Body of pancreas (tissue), 4 donors: ENCODE data around the gene ABCD1. TPM values are rescaled to one million over a fixed set of nuclear protein-coding genes. Genes with fewer than 3 reads are reported as not detected.
A peak's percentile ranks its signal among the peaks of the same experiment; 100 is the strongest.

Experiments
- ATAC-seq: fragments of 150-250 bp; one replicate; pipeline ENCODE4 v1.9.1; 2016
- DNase-seq, 4 donors: peaks; one replicate each; pipeline ENCODE4 v3.0.0-alpha.2; 2019
- H3K27ac ChIP-seq, 4 donors: fragments of 200-600 bp; sonication (generic); 1 replicate in 3 of 4; 2 replicates in 1 of 4; pipeline versions ENCODE4 v1.5.1 to v1.6.1; 2016 to 2019; ENCODE audit warnings: mild to moderate bottlenecking in 1 of 4, mixed read lengths in 1 of 4, moderate library complexity in 1 of 4
- H3K27me3 ChIP-seq, 2 donors: fragments of 200-600 bp; sonication (generic); one replicate each; pipeline ENCODE4 v1.6.0; 2016; ENCODE audit warnings: mild to moderate bottlenecking in 1 of 2
- H3K36me3 ChIP-seq, 2 donors: fragments of 200-600 bp; sonication (generic); replicated peaks in 1 of 2; 2 replicates each; pipeline ENCODE4 v1.5.1; 2016; ENCODE audit warnings: low read depth in 2 of 2; ENCODE audit not compliant: insufficient read depth in 1 of 2
- H3K4me1 ChIP-seq: fragments of 200-600 bp; sonication (generic); one replicate; pipeline ENCODE4 v1.6.0; 2016
- H3K4me3 ChIP-seq, 2 donors: fragments of 200-600 bp; sonication (generic); 1 replicate in 1 of 2; 2 replicates in 1 of 2; pipeline ENCODE4 v1.5.1; 2016 to 2019
- H3K9me3 ChIP-seq, 3 donors: fragments of 200-600 bp; sonication (generic); 1 replicate in 2 of 3; 2 replicates in 1 of 3; pipeline ENCODE4 v1.5.1; 2016
- POLR2A ChIP-seq, 3 donors: fragments of 450-650 bp; IDR thresholded peaks; one replicate each; pipeline ENCODE4 v1.6.1; 2016; ENCODE audit warnings: antibody characterized with exemption in 3 of 3, mild to moderate bottlenecking in 2 of 3
- WGBS, 2 donors: methylation state at CpG; one replicate each; pipeline ENCODE4 v1.1.5; 2017; 5-methylcytosine and 5-hydroxymethylcytosine counted together
- intact Hi-C: fragments of 100-400 bp; cut with DNase I; formaldehyde crosslinking; loops from one replicate; pipeline ENCODE4 v1.15.1; 2023
- total RNA-seq, 2 donors: library from RNA; depleted of rRNA; stranded (reverse); fragments of >200 nt; gene quantifications; one replicate each; pipeline ENCODE4 v1.1.0, GENCODE V29; 2016
- TF ChIP-seq, protein P1 (sequence below), 7 experiments: fragments of 450-650 bp in 4 of 7; fragments of 200-600 bp in 3 of 7; sonication (generic) in 3 of 7; IDR thresholded peaks; one replicate each; pipeline ENCODE4 v1.5.1; 2016 to 2019; ENCODE audit warnings: antibody characterized with exemption in 7 of 7

Gene ABCD1
- total RNA-seq, 2 donors from 2014 or later, result 11.2 to 31.6 TPM

DNA sequence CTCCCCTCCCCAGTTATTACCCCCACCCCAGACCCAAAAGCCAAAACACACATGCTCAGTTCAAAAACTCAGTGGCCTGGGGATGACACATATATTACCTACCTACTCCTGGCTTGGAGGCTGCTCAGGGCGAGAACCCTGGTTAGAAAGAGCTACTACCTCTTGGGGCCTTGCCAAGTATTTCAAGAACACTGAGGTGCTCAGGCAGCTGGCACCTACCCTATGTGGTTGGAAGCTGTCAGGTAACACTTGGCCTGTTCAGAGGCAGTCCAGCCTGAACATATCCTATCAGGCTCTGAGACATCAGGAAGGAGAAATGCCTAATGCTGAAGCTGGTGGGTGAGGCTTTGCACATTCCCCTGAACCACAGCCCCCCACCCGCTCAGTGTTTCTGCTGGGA is 5.4 kb upstream of the ABCD1 start:
- Histone ChIP-seq H3K36me3 (peaks cover 0 to 3% of the 10 kb centered on the region in 2 donors), H3K9me3 (no peaks in the 10 kb centered on the region), H3K27me3 (no peaks in the 10 kb centered on the region), H3K27ac (peak overlapping the region; percentile 25 to 81 (median 66)), H3K4me1 (peaks cover 41% of the 10 kb centered on the region), H3K4me3 (no peak overlapping the region)
- DNase-seq, result peak; percentile 48 to 78 (median 72)
- ATAC-seq, result peak; percentile 59
- intact Hi-C loops, result no loop called here
- 0 to 39% methylated on average over 1 to 2 of the region's 2 CpGs for WGBS, 2 donors
- TF ChIP-seq, protein P1, sequence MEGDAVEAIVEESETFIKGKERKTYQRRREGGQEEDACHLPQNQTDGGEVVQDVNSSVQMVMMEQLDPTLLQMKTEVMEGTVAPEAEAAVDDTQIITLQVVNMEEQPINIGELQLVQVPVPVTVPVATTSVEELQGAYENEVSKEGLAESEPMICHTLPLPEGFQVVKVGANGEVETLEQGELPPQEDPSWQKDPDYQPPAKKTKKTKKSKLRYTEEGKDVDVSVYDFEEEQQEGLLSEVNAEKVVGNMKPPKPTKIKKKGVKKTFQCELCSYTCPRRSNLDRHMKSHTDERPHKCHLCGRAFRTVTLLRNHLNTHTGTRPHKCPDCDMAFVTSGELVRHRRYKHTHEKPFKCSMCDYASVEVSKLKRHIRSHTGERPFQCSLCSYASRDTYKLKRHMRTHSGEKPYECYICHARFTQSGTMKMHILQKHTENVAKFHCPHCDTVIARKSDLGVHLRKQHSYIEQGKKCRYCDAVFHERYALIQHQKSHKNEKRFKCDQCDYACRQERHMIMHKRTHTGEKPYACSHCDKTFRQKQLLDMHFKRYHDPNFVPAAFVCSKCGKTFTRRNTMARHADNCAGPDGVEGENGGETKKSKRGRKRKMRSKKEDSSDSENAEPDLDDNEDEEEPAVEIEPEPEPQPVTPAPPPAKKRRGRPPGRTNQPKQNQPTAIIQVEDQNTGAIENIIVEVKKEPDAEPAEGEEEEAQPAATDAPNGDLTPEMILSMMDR (IDR thresholded peaks at IDR 0.05), result no peak

GRCh38 chrX:153719701-153720100 is 5.0 kb upstream of the ABCD1 start:
- DNase-seq (peak; percentile 54 to 83 (median 71)), ATAC-seq (peak; percentile 39)
- WGBS, 2 donors, result 50% methylated on average over 1 to 2 of the region's 2 CpGs
- H3K36me3 ChIP-seq, result peaks cover 0 to 3% of the 10 kb centered on the region in 2 donors
- peaks cover 41% of the 10 kb centered on the region for H3K4me1 ChIP-seq
- no peak overlapping the region for H3K4me3 ChIP-seq
- peak overlapping the region; percentile 25 to 81 (median 66) for H3K27ac ChIP-seq
- no peak for TF ChIP-seq POLR2A (IDR thresholded peaks at IDR 0.05)
- TF ChIP-seq, protein P1 (IDR thresholded peaks at IDR 0.05), result no peak
- no peaks in the 10 kb centered on the region for H3K9me3 ChIP-seq
- H3K27me3 ChIP-seq, result no peaks in the 10 kb centered on the region
- intact Hi-C loops, result no loop called here

- Histone ChIP-seq H3K27me3 (no peaks in the 10 kb centered on the region), H3K27ac (peak overlapping the region; percentile 45 to 92 (median 87)), H3K4me1 (peaks cover 72% of the 10 kb centered on the region), H3K36me3 (no peaks in the 10 kb centered on the region), H3K4me3 (peak overlapping the region; percentile 16 to 58), H3K9me3 (no peaks in the 10 kb centered on the region)
- TF ChIP-seq, protein P1 (IDR thresholded peaks at IDR 0.05), result no peak
- peak in 1 of 3 donors; percentile 19 for TF ChIP-seq POLR2A (IDR thresholded peaks at IDR 0.05)
- peak; percentile 38 to 60 (median 48) for DNase-seq
- intact Hi-C loops, result no loop called here
- no peak for ATAC-seq
- WGBS, 2 donors, result 15% methylated on average over 12 of the region's 12 CpGs; no CpG with 5 or more reads in 1 of the 2 donors
Observed at GRCh38 chrX:153722704-153723350, 1.8 kb upstream of the ABCD1 start.

GRCh38 chrX:153723351-153724251 is 1.1 kb upstream of the ABCD1 start:
- Histone ChIP-seq H3K4me1 (peaks cover 79% of the 10 kb centered on the region), H3K36me3 (no peaks in the 10 kb centered on the region), H3K9me3 (no peaks in the 10 kb centered on the region), H3K27ac (peak overlapping the region; percentile 48 to 92 (median 87)), H3K4me3 (peak overlapping the region; percentile 16 to 58), H3K27me3 (no peaks in the 10 kb centered on the region)
- intact Hi-C loops, result no loop called here
- ATAC-seq (no peak), DNase-seq (peak; percentile 37 to 51 (median 45))
- TF ChIP-seq, protein P1 (IDR thresholded peaks at IDR 0.05), result peak in 2 of 7 experiments; percentile 2 to 18
- TF ChIP-seq POLR2A (IDR thresholded peaks at IDR 0.05), result peak in 1 of 3 donors; percentile 9
- WGBS, 2 donors, result 0 to 1% methylated on average over 5 to 38 of the region's 78 CpGs
